H9 (cell line): ENCODE data around the gene BCAS1. TPM values are rescaled to one million over a fixed set of nuclear protein-coding genes. Genes with fewer than 3 reads are reported as not detected.
"Not testable (repeated sequence)": the region's sequence is repeated elsewhere in the genome, so short reads cannot be mapped to it uniquely, and the experiment has no call there.

ENCODE experiments used
- DNase-seq: peaks from one replicate; pipeline ENCODE4 v3.0.0-alpha.2; 2017
- H2AFZ ChIP-seq: one replicate; pipeline ENCODE4 v1.6.1; 2013; ENCODE audit warnings: mild to moderate bottlenecking, low read length, control low read depth, moderate library complexity
- H2AK5ac ChIP-seq: 2 replicates; pipeline ENCODE4 v1.6.1; 2013; ENCODE audit warnings: low read length, control low read depth, mixed read lengths; ENCODE audit not compliant: insufficient read length
- H2BK120ac ChIP-seq: one replicate; pipeline ENCODE4 v1.6.1; 2013; ENCODE audit warnings: low read depth, mild to moderate bottlenecking, low read length, control low read depth, inconsistent platforms; ENCODE audit not compliant: poor library complexity, severe bottlenecking
- H2BK12ac ChIP-seq: 2 replicates; pipeline ENCODE4 v1.6.1; 2013; ENCODE audit warnings: low read length, control low read depth, mixed read lengths, low read depth; ENCODE audit not compliant: insufficient read length
- H2BK15ac ChIP-seq: 2 replicates; pipeline ENCODE4 v1.6.1; 2013; ENCODE audit warnings: low read depth, low read length, control low read depth
- H2BK20ac ChIP-seq: one replicate; pipeline ENCODE4 v1.6.1; 2013; ENCODE audit warnings: low read depth, mild to moderate bottlenecking, low read length, control low read depth, inconsistent platforms; ENCODE audit not compliant: poor library complexity, severe bottlenecking
- H2BK5ac ChIP-seq: 2 replicates; pipeline ENCODE4 v1.6.1; 2013; ENCODE audit warnings: low read length, control low read depth, mixed read lengths; ENCODE audit not compliant: insufficient read length
- H3K14ac ChIP-seq: 2 replicates; pipeline ENCODE4 v1.6.1; 2013; ENCODE audit warnings: low read length, control low read depth; ENCODE audit not compliant: insufficient read depth
- H3K18ac ChIP-seq: 2 replicates; pipeline ENCODE4 v1.6.1; 2013; ENCODE audit warnings: low read depth, mild to moderate bottlenecking, mixed read lengths, low read length, control low read depth; ENCODE audit not compliant: insufficient read length
- H3K23ac ChIP-seq: 2 replicates; pipeline ENCODE4 v1.6.1; 2013; ENCODE audit warnings: low read length, control low read depth, mixed read lengths, low read depth; ENCODE audit not compliant: insufficient read length
- H3K23me2 ChIP-seq: 2 replicates; pipeline ENCODE4 v1.6.1; 2013; ENCODE audit warnings: low read depth, mild to moderate bottlenecking, mixed read lengths, low read length, control low read depth; ENCODE audit not compliant: insufficient read length, poor library complexity, severe bottlenecking
- H3K27ac ChIP-seq: 2 replicates; pipeline ENCODE4 v1.5.1; 2013; ENCODE audit warnings: low read length, control low read depth, mixed read lengths, low read depth; ENCODE audit not compliant: insufficient read length
- H3K27me3 ChIP-seq: 2 replicates; pipeline ENCODE4 v1.6.1; 2013; ENCODE audit warnings: low read length, control low read depth, inconsistent platforms; ENCODE audit not compliant: insufficient read depth
- H3K4ac ChIP-seq: 2 replicates; pipeline ENCODE4 v1.6.1; 2013; ENCODE audit warnings: low read depth, mild to moderate bottlenecking, control low read depth, inconsistent platforms, low read length, moderate library complexity
- H3K4me1 ChIP-seq: 2 replicates; pipeline ENCODE4 v1.6.1; 2013; ENCODE audit warnings: low read length, control low read depth, inconsistent platforms; ENCODE audit not compliant: insufficient read depth
- H3K4me2 ChIP-seq: 2 replicates; pipeline ENCODE4 v1.6.1; 2013; ENCODE audit warnings: low read length, control low read depth, mixed read lengths; ENCODE audit not compliant: insufficient read length, insufficient read depth
- H3K56ac ChIP-seq: 2 replicates; pipeline ENCODE4 v1.6.1; 2013; ENCODE audit warnings: low read depth, mild to moderate bottlenecking, mixed read lengths, low read length, control low read depth; ENCODE audit not compliant: insufficient read length
- H3K79me1 ChIP-seq: 2 replicates; pipeline ENCODE4 v1.6.1; 2013; ENCODE audit warnings: low read depth, mild to moderate bottlenecking, moderate library complexity, low read length, control low read depth, inconsistent platforms; ENCODE audit not compliant: insufficient read depth, poor library complexity, severe bottlenecking
- H3K79me2 ChIP-seq: 2 replicates; pipeline ENCODE4 v1.6.1; 2013; ENCODE audit warnings: low read length, control low read depth, inconsistent platforms; ENCODE audit not compliant: insufficient read depth
- H3K9ac ChIP-seq: 2 replicates; pipeline ENCODE4 v1.6.1; 2013; ENCODE audit warnings: low read length, control low read depth, mixed read lengths; ENCODE audit not compliant: insufficient read length; ENCODE audit errors: extremely low read depth
- H3K9me3 ChIP-seq: one replicate; pipeline ENCODE4 v1.6.1; 2013; ENCODE audit warnings: low read depth, low read length, inconsistent platforms; ENCODE audit not compliant: control insufficient read depth
- H3T11ph ChIP-seq: one replicate; pipeline ENCODE4 v1.6.1; 2013; ENCODE audit warnings: mild to moderate bottlenecking, low read length, control low read depth, inconsistent platforms
- H4K20me1 ChIP-seq: one replicate; pipeline ENCODE4 v1.6.1; 2013; ENCODE audit not compliant: control insufficient read depth, insufficient read length, insufficient read depth
- H4K5ac ChIP-seq: 2 replicates; pipeline ENCODE4 v1.6.1; 2013; ENCODE audit warnings: low read depth, mild to moderate bottlenecking, mixed read lengths, low read length, control low read depth; ENCODE audit not compliant: insufficient read length
- H4K8ac ChIP-seq: replicated peaks from 2 replicates; pipeline ENCODE4 v1.6.1; 2013; ENCODE audit warnings: low read length, control low read depth, mixed read lengths, low read depth; ENCODE audit not compliant: insufficient read length
- H4K91ac ChIP-seq: 2 replicates; pipeline ENCODE4 v1.6.1; 2013; ENCODE audit warnings: low read depth, mild to moderate bottlenecking, moderate library complexity, mixed read lengths, low read length, control low read depth; ENCODE audit not compliant: insufficient read length
- H3K27ac Mint-ChIP-seq, 3 experiments: 2 replicates in 2 of 3; 3 replicates in 1 of 3; pipeline ENCODE4 v1.8.0; 2020 to 2021; ENCODE audit warnings: mixed read lengths in 3 of 3, mild to moderate bottlenecking in 1 of 3, moderate library complexity in 1 of 3
- H3K27me3 Mint-ChIP-seq: 2 replicates; pipeline ENCODE4 v1.8.0; 2021; ENCODE audit warnings: low read depth, mild to moderate bottlenecking, moderate library complexity, mixed read lengths
- H3K36me3 Mint-ChIP-seq, 3 experiments: 2 replicates in 2 of 3; 3 replicates in 1 of 3; pipeline ENCODE4 v1.8.0; 2020 to 2021; ENCODE audit warnings: low read depth in 3 of 3, mixed read lengths in 3 of 3; ENCODE audit not compliant: insufficient read depth in 1 of 3
- H3K4me1 Mint-ChIP-seq, 2 experiments: 2 replicates each; pipeline ENCODE4 v1.8.0; 2020; ENCODE audit warnings: mixed read lengths in 2 of 2
- H3K4me3 Mint-ChIP-seq, 2 experiments: 2 replicates in 1 of 2; 3 replicates in 1 of 2; pipeline ENCODE4 v1.8.0; 2020 to 2021; ENCODE audit warnings: mild to moderate bottlenecking in 2 of 2, mixed read lengths in 2 of 2, moderate library complexity in 1 of 2
- H3K9me3 Mint-ChIP-seq, 2 experiments: 2 replicates in 1 of 2; 3 replicates in 1 of 2; pipeline ENCODE4 v1.8.0; 2020; ENCODE audit warnings: mild to moderate bottlenecking in 2 of 2, mixed read lengths in 2 of 2, moderate library complexity in 1 of 2
- WGBS: extraction: QIAGEN DNeasy Blood & Tissue Kit; methylation state at CpG from one replicate; pipeline ENCODE4 v1.1.7; 2013; ENCODE audit warnings: missing lambda C conversion rate, low lambda C conversion rate, mixed read lengths; ENCODE audit not compliant: insufficient read length; ENCODE audit errors: extremely low coverage; 5-methylcytosine and 5-hydroxymethylcytosine counted together
- total RNA-seq: library from RNA; stranded (reverse); gene quantifications from 2 replicates; pipeline ENCODE4 v1.2.1, GENCODE V29; 2021
- TF ChIP-seq, protein P1 (sequence below): fragments of 200-600 bp; sonication (generic); conservative IDR thresholded peaks from 3 replicates; pipeline ENCODE4 v1.8.0; 2021; ENCODE audit warnings: antibody characterized with exemption, mild to moderate bottlenecking

The BCAS1 gene
- total RNA-seq, 1 experiment from 2014 or later: 0.15 TPM

DNA sequence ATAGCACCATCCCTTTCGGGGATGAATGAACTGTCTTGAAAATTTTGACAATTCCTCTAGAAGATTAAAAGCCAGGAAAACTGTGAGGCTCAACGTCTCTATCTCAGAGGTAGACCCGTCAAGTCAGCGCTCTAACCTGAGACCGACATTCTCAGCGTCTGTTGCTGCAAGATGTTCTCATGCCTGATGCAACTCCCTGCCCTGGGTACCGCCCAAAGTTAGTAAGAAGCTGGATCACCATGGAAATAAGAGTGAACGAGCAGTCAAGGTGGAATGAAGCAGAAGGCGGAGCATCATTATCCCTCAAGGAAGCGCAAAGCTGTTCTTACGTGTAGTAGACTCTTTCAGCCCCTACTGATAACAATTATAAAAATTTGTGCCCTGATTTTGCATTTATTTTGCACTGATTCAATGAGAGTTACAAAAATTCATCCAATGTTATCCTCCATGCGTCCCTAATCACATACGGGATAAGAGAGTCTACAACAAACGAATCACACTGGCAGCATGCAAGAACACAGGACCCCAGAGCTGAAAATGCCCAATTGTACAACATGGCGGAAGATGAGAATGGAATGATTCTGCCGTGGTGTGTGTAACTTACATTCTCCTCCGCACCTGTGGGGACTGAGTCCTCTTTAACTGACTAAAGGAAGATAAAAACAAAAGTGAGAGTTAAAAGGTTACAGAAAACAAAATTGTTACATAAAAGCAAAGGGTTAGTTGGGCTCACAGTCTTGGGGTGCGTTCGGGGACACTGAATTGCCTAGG is 95.4 kb downstream of the BCAS1 start:
- Histone ChIP-seq H4K8ac (no peak overlapping the region), H2BK120ac (no peak overlapping the region), H2BK12ac (no peak overlapping the region), H3K9me3 (no peaks in the 10 kb centered on the region), H2AFZ (no peak overlapping the region), H4K20me1 (no peaks in the 10 kb centered on the region), H4K5ac (no peak overlapping the region), H3K79me2 (no peaks in the 10 kb centered on the region), H3K4ac (no peak overlapping the region), H2BK15ac (no peak overlapping the region), H4K91ac (no peak overlapping the region), H2AK5ac (no peak overlapping the region), H2BK5ac (no peak overlapping the region), H3K23ac (no peak overlapping the region), H3K18ac (no peak overlapping the region), H3K14ac (no peak overlapping the region), H3K27me3 (no peaks in the 10 kb centered on the region), H3K23me2 (no peaks in the 10 kb centered on the region), H3K56ac (no peak overlapping the region), H2BK20ac (no peak overlapping the region), H3K9ac (no peak overlapping the region), H3K4me2 (no peak overlapping the region), H3K4me1 (no peaks in the 10 kb centered on the region), H3K27ac (no peak overlapping the region), H3K79me1 (no peaks in the 10 kb centered on the region), H3T11ph (no peak overlapping the region)
- no peak overlapping the region for H3K4me3 Mint-ChIP-seq
- H3K27ac Mint-ChIP-seq: no peak overlapping the region
- TF ChIP-seq, protein P1, sequence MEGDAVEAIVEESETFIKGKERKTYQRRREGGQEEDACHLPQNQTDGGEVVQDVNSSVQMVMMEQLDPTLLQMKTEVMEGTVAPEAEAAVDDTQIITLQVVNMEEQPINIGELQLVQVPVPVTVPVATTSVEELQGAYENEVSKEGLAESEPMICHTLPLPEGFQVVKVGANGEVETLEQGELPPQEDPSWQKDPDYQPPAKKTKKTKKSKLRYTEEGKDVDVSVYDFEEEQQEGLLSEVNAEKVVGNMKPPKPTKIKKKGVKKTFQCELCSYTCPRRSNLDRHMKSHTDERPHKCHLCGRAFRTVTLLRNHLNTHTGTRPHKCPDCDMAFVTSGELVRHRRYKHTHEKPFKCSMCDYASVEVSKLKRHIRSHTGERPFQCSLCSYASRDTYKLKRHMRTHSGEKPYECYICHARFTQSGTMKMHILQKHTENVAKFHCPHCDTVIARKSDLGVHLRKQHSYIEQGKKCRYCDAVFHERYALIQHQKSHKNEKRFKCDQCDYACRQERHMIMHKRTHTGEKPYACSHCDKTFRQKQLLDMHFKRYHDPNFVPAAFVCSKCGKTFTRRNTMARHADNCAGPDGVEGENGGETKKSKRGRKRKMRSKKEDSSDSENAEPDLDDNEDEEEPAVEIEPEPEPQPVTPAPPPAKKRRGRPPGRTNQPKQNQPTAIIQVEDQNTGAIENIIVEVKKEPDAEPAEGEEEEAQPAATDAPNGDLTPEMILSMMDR: no peak
- DNase-seq: no peak
- WGBS: no CpG with 5 or more reads among the region's 19 CpGs
- H3K27me3 Mint-ChIP-seq: no peaks in the 10 kb centered on the region
- peaks cover 6 to 11% of the 10 kb centered on the region in 2 experiments; a peak in 4 of 5 replicates for H3K9me3 Mint-ChIP-seq
- 0 out of 7 replicates have a peak, but pooled peaks cover 0 to 4% (median 0%) of the 10 kb centered on the region in 3 experiments for H3K36me3 Mint-ChIP-seq
- no peaks in the 10 kb centered on the region for H3K4me1 Mint-ChIP-seq

DNA sequence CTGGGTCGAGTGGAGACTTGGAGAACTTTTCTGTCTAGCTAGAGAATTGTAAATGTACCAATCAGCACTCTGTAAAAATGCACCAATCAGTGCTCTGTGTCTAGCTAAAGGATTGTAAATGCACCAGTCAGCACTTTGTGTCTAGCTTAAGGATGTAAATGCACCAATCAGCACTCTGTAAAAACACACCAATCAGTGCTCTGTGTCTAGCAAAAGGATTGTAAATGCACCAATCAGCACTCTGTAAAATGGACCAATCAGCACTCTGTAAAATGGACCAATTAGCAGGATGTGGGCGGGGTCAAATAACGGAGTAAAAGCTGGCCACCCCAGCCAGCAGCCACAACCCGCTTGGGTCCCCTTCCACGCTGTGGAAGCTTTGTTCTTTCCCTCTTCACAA is 96.5 kb downstream of the BCAS1 start:
- not testable (repeated sequence) for H2BK120ac ChIP-seq, H2AK5ac ChIP-seq, H3K9me3 ChIP-seq, H3K27me3 ChIP-seq, H3T11ph ChIP-seq, H3K14ac ChIP-seq, H2BK12ac ChIP-seq, H3K56ac ChIP-seq, H3K4me1 ChIP-seq, H3K9me3 Mint-ChIP-seq, H2BK20ac ChIP-seq, H3K23me2 ChIP-seq, H3K27me3 Mint-ChIP-seq, H3K79me1 ChIP-seq, H4K91ac ChIP-seq, H4K20me1 ChIP-seq, H2BK15ac ChIP-seq, H3K36me3 Mint-ChIP-seq, H2BK5ac ChIP-seq, H3K18ac ChIP-seq, H3K27ac Mint-ChIP-seq, H3K9ac ChIP-seq, DNase-seq, H4K8ac ChIP-seq, H3K23ac ChIP-seq, H4K5ac ChIP-seq, H3K27ac ChIP-seq, H2AFZ ChIP-seq, H3K4me3 Mint-ChIP-seq, H3K4me1 Mint-ChIP-seq, H3K4ac ChIP-seq, H3K4me2 ChIP-seq, H3K79me2 ChIP-seq
- WGBS: no CpG with 5 or more reads among the region's 5 CpGs
